Ecto neural progenitor cell (in vitro differentiated cells): ENCODE measurements around the gene ANKZF1.
A peak's percentile ranks its signal among the peaks of the same experiment; 100 is the strongest.
"Not testable (repeated sequence)": the region's sequence is repeated elsewhere in the genome, so short reads cannot be mapped to it uniquely, and the experiment has no call there.

Experiments used
- DNase-seq: peaks from one replicate; pipeline ENCODE4 v3.0.0-alpha.2; 2018; ENCODE audit warnings: low spot score

Gene ANKZF1

GRCh38 chr2:219254590-219255201 lies 25.1 kb downstream of the ANKZF1 start:
- DNase-seq: no peak

DNA sequence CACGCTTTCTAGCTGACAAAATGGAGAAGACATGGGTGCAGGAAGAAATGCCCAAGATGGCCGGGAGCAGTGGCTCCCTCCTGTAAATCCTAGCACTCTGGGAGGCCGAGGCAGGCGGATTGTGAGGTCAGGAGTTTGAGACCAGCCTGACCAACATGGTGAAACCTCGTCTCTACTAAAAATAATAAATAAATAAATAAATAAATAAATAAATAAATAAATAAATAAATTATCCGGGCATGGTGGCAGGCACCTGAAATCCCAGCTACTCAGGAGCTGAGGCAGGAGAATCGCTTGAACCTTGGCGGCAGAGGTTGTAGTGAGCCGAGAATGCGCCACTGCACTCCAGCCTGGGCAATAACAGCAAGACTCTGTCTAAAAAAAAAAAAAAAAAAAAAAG lies 29.3 kb downstream of the ANKZF1 start:
- not testable (repeated sequence) for DNase-seq

- no peak for DNase-seq
Measured at GRCh38 chr2:219261024-219261855, 31.6 kb downstream of the ANKZF1 start.

- DNase-seq: no peak
Measured at GRCh38 chr2:219266232-219266631, 36.6 kb downstream of the ANKZF1 start.

DNA sequence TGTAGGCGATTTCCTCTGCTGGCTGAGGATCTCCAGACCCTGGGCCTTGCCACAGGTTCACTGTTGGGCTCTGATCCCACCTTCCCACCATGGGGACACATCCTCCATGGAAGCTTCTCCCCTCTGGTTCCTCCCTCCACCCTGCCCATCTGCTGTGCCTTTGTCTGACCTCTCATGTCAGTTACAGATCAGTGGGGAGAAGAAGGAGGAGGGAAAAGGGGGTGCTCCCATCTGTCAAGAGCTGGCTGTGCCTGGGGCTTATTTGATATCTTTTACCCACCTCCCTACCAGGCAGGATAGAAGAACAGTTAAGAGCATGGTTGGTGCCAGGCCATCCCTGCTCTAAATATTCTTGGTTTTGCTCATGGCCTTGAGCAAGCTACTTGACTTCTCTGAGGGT lies 37.3 kb downstream of the ANKZF1 start:
- no peak for DNase-seq

GRCh38 chr2:219268294-219268693 lies 38.7 kb downstream of the ANKZF1 start:
- no peak for DNase-seq

GRCh38 chr2:219269362-219270054 lies 39.9 kb downstream of the ANKZF1 start:
- peak; percentile 25 for DNase-seq

DNA sequence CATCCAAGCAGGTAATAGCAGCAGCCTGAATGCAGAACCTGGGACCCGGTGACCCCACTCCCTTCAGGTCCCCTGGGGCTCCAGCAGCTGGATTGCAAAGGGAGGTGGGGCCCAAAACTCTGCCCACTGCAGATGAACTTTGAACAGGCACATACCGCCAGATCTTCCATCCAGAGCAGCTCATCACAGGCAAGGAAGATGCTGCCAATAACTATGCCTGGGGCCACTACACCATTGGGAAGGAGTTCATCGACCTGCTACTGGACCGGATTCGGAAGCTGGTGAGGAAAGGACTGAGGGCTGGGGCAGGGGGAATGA lies 40.4 kb downstream of the ANKZF1 start:
- peak; percentile 23 for DNase-seq

DNA sequence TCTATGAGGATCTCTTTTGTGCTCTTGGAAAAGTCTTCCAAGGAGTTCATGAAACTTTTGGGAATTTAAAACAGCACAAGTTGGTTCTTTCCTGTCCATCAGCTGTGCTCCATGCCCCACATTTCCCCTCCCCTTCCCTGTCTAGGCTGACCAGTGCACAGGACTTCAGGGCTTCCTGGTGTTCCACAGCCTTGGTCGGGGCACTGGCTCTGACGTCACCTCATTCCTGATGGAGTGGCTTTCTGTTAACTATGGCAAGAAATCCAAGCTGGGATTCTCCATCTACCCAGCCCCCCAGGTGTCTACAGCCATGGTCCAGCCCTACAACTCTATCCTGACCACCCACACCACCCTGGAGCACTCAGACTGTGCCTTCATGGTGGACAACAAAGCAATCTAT lies 41.4 kb downstream of the ANKZF1 start:
- no peak for DNase-seq

DNA sequence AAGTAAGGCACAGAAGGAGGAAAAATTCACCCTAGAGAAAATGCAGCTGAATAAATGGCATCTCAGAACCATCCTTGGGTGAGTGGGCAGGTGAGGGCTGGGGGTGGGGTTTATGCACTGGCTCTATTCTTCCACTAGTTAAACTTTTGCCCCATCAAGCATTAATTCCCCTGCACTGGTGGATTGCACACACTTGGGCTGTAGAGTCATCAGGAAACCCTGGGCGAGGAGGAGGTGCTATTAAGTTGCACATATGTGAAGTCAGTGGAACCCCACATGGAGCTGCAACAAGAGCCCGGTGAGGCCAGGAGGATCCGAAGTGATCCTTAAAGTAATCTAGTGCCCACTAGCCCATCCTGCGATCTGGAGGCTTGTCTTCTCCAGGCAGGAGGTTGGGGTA lies 42.8 kb downstream of the ANKZF1 start:
- DNase-seq: peak; percentile 19

GRCh38 chr2:219272995-219273394 lies 43.4 kb downstream of the ANKZF1 start:
- no peak for DNase-seq

GRCh38 chr2:219273937-219274336 lies 44.3 kb downstream of the ANKZF1 start:
- peak; percentile 39 for DNase-seq

DNA sequence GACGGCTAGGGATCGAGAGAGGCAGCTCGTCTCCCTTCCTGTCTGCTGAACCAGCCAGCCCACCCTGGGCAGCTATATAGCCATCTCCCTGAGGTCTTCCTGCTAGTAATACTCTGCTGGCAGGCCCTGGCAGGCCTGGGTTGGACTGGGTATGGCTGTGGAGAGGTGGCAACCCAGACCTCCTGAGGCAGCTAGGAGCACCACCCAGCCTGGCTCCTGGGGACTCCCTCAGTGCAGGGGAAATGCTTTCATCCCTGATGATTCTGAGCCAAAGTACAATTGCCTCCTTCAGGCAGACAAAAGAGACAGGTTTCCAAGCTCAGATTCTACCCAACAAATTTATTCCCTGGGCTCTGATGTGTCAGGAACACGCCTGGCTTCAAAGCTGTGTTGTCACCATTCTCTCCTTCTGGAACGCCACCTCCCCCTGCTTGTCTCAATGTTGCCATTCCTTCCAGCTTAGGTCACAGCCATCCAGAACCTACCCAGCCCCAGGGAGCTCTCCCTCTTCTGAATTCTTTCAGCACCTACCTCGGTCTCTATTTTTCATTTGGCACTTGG lies 44.8 kb downstream of the ANKZF1 start:
- DNase-seq: peak; percentile 42

DNA sequence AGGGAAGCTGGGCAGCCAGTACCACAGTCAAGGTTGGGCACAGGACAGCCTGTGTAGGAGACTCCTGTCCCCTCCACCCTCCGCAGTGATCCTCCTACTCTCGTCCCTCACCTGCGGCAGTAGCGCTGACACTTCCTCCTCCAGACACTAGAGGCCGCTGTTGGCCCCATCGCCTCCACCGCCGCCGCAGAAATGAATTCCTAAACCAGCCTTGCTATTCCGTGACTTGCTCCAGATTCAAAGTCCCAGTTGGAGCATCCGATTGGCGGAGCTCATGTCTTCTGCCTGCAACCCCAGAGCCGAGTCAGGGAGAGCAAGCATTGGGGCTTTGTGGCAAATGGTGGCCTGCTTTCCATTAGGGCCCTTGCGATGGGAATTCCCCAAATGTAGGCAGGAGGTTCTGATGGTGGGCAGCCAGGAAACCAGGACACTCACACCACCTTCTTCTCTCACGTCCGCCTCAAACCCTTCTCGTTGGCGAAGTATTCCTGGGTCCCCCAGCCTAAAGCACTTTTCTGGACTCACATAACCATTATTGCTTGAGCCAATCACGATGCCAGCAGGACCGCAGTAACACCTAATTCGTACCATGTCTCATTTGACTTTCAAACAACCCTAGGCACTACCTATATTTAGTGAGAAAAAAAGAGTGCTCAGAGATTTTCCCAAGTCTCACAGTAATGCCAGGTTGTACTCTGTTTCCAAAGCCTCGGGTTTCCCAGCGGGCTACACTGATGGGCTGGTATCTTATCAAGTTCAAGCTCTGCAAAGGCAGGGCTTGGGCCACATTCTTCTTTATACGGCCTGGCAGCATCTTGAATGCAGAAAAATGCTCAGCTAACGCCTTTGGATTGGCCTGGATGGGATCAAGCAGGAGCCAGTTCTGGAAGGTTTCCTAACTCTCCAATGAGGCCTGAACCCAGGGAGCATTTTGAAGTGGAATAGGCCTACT lies 48.4 kb downstream of the ANKZF1 start:
- DNase-seq: peak; percentile 89

GRCh38 chr2:219278655-219279150 lies 49.1 kb downstream of the ANKZF1 start:
- peak; percentile 43 for DNase-seq

GRCh38 chr2:219279151-219279915 lies 49.7 kb downstream of the ANKZF1 start, which contains the start of gene DNAJB2:
DNAJB2 (plus strand) TSS chr2:219279366; CDS start chr2:219279834, 468 bp downstream.
- DNase-seq: peak; percentile 97

- DNase-seq: no peak
Measured at GRCh38 chr2:219279916-219280516, 50.4 kb downstream of the ANKZF1 start.

GRCh38 chr2:219280651-219281050 lies 51.0 kb downstream of the ANKZF1 start:
- DNase-seq: peak; percentile 26

- DNase-seq: peak; percentile 33
Measured at GRCh38 chr2:219281588-219281987, 52.0 kb downstream of the ANKZF1 start.

DNA sequence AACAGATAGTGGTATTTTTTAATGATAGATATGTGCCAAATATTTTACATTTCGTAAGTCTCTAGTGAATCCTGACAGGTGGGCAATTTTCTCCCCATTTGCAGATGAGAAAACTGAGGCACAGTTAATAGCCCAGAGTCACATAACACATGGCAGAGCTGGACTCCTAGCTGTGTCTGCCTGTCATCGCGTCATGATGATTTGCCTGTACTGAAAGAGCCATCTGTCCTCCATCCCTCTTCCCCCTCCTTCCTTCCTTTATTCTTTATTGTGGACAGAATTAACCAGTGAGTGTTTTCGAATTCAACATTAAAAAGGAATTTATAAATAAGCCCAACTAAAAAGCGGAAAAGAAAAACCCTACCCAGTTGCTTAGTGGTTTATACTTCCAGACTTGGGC lies 52.8 kb downstream of the ANKZF1 start:
- DNase-seq: no peak
